Mesothelial cell of epicardium (in vitro differentiated cells): Measurements from ENCODE around the gene ATR. TPM values are rescaled to one million over a fixed set of nuclear protein-coding genes. Genes with fewer than 3 reads are reported as not detected.

Experiments used
- DNase-seq, 2 experiments: peaks; one replicate each; pipeline ENCODE4 v3.0.0; 2021; ENCODE audit warnings: low spot score in 2 of 2; ENCODE audit not compliant: unreplicated experiment in 2 of 2
- H3K27ac Mint-ChIP-seq: 2 replicates; pipeline ENCODE4 v1.8.0; 2021; ENCODE audit warnings: mixed read lengths
- H3K27me3 Mint-ChIP-seq: 2 replicates; pipeline ENCODE4 v1.8.0; 2021; ENCODE audit warnings: low read depth, mixed read lengths
- H3K36me3 Mint-ChIP-seq: 2 replicates; pipeline ENCODE4 v1.8.0; 2021; ENCODE audit warnings: mixed read lengths
- H3K4me1 Mint-ChIP-seq: 2 replicates; pipeline ENCODE4 v1.8.0; 2021; ENCODE audit warnings: mixed read lengths
- H3K4me3 Mint-ChIP-seq: 2 replicates; pipeline ENCODE4 v1.8.0; 2021; ENCODE audit warnings: mild to moderate bottlenecking, moderate library complexity, mixed read lengths
- H3K9me3 Mint-ChIP-seq: 2 replicates; pipeline ENCODE4 v1.8.0; 2021; ENCODE audit warnings: mixed read lengths
- CTCF ChIP-seq: fragments of 200-600 bp; sonication (generic); IDR thresholded peaks from one replicate; pipeline ENCODE4 v1.5.0; 2021; ENCODE audit warnings: antibody characterized with exemption; ENCODE audit not compliant: unreplicated experiment
- total RNA-seq: library from RNA; stranded (reverse); gene quantifications from 3 replicates; pipeline ENCODE4 v1.2.1, GENCODE V29; 2021

Gene ATR
- total RNA-seq, 1 donor from 2014 or later, result 25.5 TPM

- no peak for TF ChIP-seq CTCF
- no peak overlapping the region for H3K27ac Mint-ChIP-seq
- no peak overlapping the region for H3K4me3 Mint-ChIP-seq
- peaks cover 15% of the 10 kb centered on the region for H3K4me1 Mint-ChIP-seq
- no peaks in the 10 kb centered on the region for H3K27me3 Mint-ChIP-seq
- peaks cover 22% of the 10 kb centered on the region for H3K36me3 Mint-ChIP-seq
- no peak for DNase-seq
- H3K9me3 Mint-ChIP-seq, result no peaks in the 10 kb centered on the region
Measured at GRCh38 chr3:142502187-142502985, 76.1 kb downstream of the ATR start.

GRCh38 chr3:142501004-142501926 is 77.3 kb downstream of the ATR start:
- no peak for TF ChIP-seq CTCF
- H3K27ac Mint-ChIP-seq, result peak overlapping the region; percentile 41
- no peak for DNase-seq
- peaks cover 24% of the 10 kb centered on the region for H3K36me3 Mint-ChIP-seq
- H3K9me3 Mint-ChIP-seq, result no peaks in the 10 kb centered on the region
- no peak overlapping the region for H3K4me3 Mint-ChIP-seq
- H3K4me1 Mint-ChIP-seq, result peaks cover 15% of the 10 kb centered on the region
- H3K27me3 Mint-ChIP-seq, result no peaks in the 10 kb centered on the region

- H3K4me3 Mint-ChIP-seq, result no peak overlapping the region
- TF ChIP-seq CTCF, result no peak
- no peak overlapping the region for H3K27ac Mint-ChIP-seq
- peaks cover 27% of the 10 kb centered on the region for H3K36me3 Mint-ChIP-seq
- no peaks in the 10 kb centered on the region for H3K9me3 Mint-ChIP-seq
- no peaks in the 10 kb centered on the region for H3K27me3 Mint-ChIP-seq
- peaks cover 15% of the 10 kb centered on the region for H3K4me1 Mint-ChIP-seq
- DNase-seq, result no peak
Measured at GRCh38 chr3:142500211-142500610, 78.3 kb downstream of the ATR start.

- peaks cover 15% of the 10 kb centered on the region for H3K4me1 Mint-ChIP-seq
- DNase-seq, result no peak
- H3K4me3 Mint-ChIP-seq, result no peak overlapping the region
- TF ChIP-seq CTCF, result no peak
- peaks cover 30% of the 10 kb centered on the region for H3K36me3 Mint-ChIP-seq
- H3K9me3 Mint-ChIP-seq, result no peaks in the 10 kb centered on the region
- no peak overlapping the region for H3K27ac Mint-ChIP-seq
- H3K27me3 Mint-ChIP-seq, result no peaks in the 10 kb centered on the region
Measured at GRCh38 chr3:142498397-142499180, 79.9 kb downstream of the ATR start.

- H3K9me3 Mint-ChIP-seq, result no peaks in the 10 kb centered on the region
Measured at GRCh38 chr3:142497729-142498128, 80.8 kb downstream of the ATR start.

More at GRCh38 chr3:142497729-142498128, 80.8 kb downstream of the ATR start:
- H3K27me3 Mint-ChIP-seq, result no peaks in the 10 kb centered on the region
- peaks cover 33% of the 10 kb centered on the region for H3K36me3 Mint-ChIP-seq
- no peak overlapping the region for H3K4me3 Mint-ChIP-seq
- DNase-seq, result no peak
- no peak for TF ChIP-seq CTCF
- H3K4me1 Mint-ChIP-seq, result peaks cover 13% of the 10 kb centered on the region
- no peak overlapping the region for H3K27ac Mint-ChIP-seq
